Tibial nerve (tissue), 4 donors: ENCODE data around the gene CYP4A22.
A peak's percentile ranks its signal among the peaks of the same experiment; 100 is the strongest.

Experiments
- CTCF ChIP-seq, 5 experiments: fragments of 200-600 bp in 3 of 5; fragments of 450-650 bp in 2 of 5; sonication (generic) in 3 of 5; IDR thresholded peaks; one replicate each; pipeline ENCODE4 v1.5.1; 2016 to 2019; ENCODE audit warnings: antibody characterized with exemption in 5 of 5, mild to moderate bottlenecking in 3 of 5, moderate library complexity in 2 of 5
- EP300 ChIP-seq, 2 donors: sonication (generic); formaldehyde crosslinking; IDR thresholded peaks; one replicate each; pipeline ENCODE4 v1.6.1; 2017; ENCODE audit warnings: antibody characterized with exemption in 2 of 2, mild to moderate bottlenecking in 1 of 2
- POLR2A ChIP-seq, 2 donors: fragments of 450-650 bp; IDR thresholded peaks; one replicate each; pipeline ENCODE4 v1.6.1; 2017; ENCODE audit warnings: antibody characterized with exemption in 2 of 2, mild to moderate bottlenecking in 2 of 2, moderate library complexity in 2 of 2

GRCh38 chr1:47179017-47179987 lies 42.1 kb downstream of the CYP4A22 start:
- TF ChIP-seq CTCF (IDR thresholded peaks at IDR 0.05) (peak; percentile 79 to 90 (median 83)), POLR2A (IDR thresholded peaks at IDR 0.05) (no peak), EP300 (IDR thresholded peaks at IDR 0.05) (peak in 1 of 2 donors; percentile 24)
